HG03039 (cell line): ENCODE measurements around the gene SCLY.

Experiments
- ATAC-seq: cut with Tn5 transposase; IDR thresholded peaks from one replicate; pipeline ENCODE4 v1.9.1; 2021; ENCODE audit warnings: mild to moderate bottlenecking, moderate library complexity; ENCODE audit not compliant: unreplicated experiment

The SCLY gene

DNA sequence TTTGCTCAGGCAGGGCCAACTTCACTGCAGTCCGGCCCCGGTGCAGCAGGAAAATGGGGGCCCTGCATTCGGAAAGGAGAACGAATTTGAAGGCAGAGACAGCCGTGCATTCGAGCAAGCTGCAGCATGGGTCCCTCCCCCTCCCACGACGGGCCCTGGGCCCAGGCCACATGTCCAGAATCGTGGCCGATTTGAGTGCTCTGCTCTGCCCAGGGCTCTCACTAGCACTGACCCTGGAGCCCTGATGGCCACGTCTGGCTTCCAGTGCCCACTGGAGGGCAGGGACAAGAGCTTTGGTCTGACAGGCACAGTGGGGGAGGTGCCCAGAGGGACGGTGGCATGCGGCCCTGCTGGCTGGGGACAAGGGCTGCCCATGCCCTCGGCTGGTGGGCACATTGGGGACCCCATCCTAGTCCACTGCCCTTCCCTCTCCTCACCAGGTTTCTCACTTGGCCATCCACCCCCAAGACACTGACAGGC is 63.2 kb downstream of the SCLY start:
- no peak for ATAC-seq

DNA sequence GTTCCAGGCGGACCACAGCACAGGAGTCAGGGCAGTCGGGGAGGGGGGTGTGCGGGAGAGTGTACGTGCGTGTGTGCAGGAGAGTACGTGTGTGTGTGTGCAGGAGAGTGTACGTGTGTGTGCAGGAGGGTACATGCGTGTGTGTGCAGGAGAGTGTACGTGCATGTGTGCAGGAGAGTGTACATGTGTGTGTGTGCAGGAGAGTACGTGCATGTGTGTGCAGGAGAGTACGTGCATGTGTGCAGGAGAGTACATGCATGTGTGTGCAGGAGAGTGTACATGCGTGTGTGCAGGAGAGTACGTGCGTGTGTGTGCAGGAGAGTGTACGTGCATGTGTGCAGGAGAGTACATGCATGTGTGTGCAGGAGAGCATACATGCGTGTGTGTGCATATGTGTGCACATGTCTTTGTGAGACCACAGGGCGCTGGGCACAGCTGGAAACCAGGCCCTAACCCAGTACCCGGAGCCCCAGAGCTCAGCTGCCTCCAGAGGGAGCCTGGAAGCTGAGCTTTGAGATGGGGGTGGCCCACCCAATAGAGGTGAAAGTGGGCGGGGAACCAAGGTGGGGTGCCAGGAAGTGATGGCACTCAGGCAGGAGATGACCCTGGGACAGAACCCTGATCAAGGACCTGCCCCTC is 63.8 kb downstream of the SCLY start:
- ATAC-seq, result no peak

DNA sequence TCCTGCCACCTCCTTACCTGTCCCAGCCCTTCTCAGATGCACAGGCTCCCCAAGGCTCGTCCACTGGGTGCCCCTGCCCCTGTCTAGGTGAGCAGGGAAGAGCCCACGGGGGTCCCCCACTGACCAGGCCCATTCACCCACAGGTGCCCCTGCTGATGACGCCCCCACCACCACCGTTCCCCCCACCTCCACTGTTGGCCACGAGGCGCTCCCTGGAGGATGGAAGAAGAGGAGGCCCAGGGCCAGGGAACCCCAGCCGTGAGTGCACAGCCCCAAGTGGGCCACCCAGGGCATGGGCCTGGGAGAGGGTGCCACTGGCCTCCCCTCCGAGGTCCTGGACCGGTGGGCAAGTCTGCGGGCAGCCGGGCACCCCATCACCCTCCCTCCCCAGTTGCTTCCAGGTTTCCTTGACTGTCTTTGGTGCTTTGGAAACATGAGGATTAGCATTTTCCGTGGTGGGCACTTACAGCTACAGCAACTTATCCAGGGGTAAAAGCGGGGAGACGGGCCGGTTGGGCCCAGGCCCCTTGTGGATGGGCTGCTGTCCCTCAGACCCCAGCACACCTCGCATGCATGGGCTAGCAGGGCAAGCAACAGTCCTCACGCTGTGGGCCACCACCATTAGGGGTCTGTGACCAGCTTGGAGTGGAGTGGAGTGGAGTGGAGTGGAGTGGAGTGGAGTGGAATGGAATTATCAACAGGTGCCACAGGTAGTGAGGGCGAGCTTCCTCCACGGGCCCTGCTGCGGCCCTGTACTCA is 64.5 kb downstream of the SCLY start:
- ATAC-seq, result no peak

DNA sequence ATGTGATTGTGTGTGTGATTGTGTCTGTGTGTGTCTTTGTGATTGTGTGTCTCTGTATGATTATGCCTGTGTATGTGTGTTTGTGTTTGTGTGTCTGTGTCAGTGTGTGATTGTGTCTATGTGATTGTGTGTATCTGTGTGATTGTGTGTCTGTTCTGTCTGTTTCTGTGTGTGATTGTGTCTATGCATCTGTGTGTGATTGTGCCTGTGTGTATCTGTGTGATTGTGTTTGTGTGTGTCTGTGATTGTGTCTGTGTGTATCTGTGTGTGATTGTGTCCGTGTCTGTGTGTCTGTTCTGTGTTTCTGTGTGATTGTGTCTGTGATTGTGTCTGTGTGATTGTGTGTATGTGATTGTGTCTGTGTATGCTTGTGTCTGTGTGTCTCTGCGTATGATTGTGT is 65.5 kb downstream of the SCLY start:
- no peak for ATAC-seq

DNA sequence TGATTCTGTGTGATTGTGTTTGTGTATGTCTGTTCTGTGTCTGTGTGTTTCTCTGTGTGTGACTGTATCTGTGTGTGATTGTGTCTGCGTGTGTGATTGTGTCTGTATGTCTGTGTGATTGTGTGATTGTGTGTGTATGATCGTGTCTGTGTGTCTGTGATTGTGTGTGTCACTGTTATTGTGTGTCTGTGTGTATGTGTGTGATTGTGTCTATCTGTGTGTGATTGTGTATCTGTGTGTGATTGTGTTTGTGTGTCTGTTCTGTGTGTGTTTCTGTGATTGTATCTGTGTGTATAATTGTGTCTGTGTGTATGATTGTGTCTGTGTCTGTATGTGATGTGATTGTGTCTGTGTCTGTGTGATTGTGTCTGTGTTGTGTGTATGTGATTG is 66.0 kb downstream of the SCLY start:
- ATAC-seq, result no peak

DNA sequence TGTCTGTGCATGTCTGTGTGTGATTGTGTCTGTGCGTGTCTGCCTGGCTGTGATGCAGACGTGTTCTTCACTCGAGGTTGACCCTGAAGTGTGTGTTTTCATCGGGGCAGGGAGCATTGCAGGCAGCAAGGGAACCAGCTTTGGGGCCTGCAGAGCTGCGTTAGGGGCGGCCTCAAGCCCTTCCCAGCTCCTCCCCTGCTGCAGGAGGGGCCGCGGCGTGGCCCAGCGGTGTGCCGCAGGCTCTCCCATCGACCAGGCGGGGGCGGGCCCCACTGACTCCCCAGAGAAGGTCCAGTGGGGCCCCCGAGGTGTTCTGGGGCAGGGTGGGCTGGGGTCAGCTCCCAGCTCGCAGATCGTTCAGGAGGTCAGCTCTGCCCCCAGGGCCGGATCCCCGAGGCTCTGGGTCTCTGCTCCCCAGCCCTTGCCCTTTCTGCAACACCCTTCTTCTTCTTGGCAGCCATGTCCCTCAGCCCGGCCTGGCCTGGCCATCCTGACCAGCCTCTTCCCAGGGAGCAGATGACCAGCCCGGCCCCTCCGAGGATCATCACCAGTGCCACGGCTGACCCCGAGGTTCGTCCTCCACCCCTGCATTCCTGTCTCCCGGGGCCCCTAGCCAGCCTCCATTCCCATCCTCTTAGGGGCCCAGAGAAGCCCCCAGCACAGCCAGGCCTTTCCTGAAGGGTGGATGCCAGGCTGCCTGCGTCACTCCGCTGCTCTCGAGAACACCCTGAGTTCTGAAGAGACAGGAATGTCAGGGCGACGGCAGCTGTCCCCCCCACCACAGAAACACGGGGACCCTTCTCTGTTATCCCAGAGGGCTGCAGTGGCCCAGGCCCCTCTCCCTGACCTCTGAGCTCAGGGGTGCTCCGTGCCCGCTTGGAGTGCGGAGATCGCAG is 66.6 kb downstream of the SCLY start:
- no peak for ATAC-seq

DNA sequence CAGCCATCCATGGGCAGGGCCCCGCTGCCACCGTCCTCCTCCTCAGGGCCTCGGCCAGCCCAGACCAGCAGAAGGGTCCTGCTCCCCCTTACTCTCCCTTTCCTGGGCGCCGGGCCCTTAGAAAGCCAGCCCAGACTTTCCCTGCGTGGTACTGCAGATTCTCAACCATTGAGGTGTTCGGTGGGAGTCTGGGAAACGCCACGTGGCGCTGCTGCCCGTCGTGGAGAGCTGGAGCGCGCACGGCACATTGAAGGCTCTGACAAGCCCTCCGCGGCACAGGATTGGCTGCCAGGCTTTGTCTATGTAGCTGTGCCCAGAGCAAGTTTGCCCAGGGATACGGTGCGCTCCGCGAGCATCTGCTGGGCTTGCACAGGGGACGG is 67.2 kb downstream of the SCLY start:
- no peak for ATAC-seq

DNA sequence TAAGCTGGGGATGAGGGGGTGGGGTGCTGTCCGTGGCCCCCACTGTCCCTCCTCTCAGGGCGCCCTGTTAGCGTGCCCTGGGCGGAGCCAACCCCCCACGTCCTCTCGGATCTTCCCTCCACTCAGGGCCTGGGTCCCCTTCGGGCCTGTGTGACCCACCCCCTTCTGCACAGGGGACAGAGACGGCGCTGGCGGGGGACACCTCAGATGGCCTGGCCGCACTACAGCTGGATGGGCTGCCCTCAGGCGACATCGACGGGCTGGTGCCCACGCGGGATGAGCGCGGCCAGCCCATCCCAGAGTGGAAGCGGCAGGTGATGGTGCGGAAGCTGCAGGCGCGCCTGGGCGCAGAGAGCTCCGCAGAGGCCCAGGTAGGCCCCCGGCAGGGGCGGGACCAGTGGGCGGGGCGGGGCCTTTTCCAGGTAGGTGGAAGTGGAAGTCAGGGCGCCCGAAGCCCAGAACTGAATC is 67.8 kb downstream of the SCLY start:
- no peak for ATAC-seq

DNA sequence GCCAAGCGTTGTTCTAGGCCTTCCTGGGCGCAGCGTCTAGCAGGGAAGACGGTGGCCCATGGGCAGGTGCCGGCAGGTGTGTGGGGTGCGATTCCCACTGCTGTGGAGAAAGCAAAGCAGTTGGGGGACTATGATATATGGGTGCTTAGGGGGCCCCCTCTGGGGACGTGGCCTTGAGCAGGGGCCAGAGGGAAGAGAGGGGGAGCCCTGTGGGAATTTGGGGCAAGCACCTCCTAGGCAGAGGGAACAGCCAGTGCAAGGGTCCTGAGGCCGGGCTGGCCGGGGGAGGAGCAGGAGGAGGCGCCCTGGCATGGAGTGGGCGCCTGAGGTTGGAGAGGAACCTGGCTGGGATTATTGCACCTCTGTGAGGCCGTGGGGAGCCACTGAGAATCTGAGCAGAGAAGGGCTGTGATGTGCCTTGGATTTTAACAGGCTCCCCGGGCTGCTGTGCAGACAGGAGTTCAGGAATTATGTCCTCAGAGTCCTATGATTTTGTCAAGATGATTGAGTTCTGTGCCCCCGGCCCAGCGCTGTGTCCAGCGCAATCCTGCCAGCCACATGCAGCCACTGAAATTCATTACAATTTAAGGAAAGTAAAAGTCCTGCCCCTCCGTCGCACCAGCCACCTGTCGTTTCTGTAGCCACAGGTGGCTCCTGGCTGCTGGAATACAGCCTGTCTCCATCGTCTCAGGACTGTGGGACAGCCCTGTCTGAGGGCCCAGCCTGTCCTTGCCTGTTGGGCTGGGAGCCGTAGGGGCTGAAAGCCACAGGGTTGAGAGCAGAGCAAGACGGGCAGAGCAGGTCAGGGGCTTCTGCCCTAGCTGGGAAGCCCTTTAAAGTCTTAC is 68.6 kb downstream of the SCLY start:
- no peak for ATAC-seq

DNA sequence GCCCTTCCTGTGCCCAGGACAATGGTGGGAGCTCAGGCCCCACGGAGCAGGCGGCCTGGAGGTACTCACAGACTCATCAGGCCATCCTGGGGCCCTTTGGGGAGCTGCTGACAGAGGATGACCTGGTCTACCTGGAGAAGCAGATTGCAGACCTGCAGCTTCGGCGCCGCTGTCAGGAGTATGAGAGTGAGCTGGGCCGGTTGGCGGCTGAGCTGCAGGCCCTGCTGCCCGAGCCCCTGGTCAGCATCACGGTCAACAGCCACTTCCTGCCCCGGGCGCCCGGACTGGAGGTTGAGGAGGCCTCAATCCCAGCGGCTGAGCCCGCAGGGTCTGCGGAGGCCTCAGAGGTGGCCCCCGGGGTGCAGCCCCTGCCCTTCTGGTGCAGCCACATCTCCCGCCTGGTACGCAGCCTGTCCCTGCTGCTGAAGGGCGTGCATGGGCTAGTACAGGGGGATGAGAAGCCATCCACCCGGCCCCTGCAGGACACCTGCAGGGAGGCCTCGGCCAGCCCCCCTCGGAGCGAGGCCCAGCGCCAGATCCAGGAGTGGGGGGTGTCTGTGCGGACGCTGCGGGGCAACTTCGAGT is 69.4 kb downstream of the SCLY start:
- no peak for ATAC-seq

DNA sequence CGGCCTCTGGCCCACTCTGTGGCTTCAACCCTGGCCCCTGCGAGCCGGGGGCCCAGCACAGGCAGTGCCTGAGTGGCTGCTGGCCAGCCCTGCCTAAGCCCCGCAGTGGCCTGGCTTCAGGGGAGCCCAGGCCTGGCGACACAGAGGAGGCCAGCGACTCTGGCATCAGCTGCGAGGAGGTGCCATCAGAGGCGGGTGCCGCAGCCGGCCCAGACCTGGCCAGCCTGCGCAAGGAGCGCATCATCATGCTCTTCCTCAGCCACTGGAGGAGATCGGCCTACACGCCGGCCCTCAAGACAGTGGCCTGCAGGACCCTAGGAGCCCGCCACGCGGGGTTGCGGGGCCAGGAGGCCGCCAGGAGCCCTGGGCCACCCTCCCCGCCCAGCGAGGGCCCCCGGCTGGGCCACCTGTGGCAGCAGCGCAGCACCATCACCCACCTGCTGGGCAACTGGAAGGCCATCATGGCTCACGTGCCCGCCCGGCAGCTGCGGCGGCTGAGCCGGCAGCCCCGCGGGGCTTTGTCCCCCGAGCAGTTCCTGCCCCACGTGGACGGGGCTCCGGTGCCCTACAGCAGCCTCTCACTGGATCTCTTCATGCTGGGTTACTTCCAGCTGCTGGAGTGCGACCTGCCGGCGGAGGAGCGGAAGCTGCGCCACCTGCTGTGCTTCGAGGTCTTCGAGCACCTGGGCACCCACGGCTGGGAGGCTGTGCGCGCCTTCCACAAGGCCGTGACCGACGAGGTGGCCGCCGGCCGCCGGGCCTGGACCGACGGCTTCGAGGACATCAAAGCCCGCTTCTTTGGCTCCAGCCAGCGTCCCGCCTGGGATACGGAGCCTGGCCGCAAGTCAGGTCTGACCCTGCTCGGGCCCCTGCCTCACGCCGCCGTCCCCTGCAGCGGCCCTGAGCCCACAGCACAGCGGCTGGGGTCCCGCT is 70.2 kb downstream of the SCLY start:
- ATAC-seq, result no peak

DNA sequence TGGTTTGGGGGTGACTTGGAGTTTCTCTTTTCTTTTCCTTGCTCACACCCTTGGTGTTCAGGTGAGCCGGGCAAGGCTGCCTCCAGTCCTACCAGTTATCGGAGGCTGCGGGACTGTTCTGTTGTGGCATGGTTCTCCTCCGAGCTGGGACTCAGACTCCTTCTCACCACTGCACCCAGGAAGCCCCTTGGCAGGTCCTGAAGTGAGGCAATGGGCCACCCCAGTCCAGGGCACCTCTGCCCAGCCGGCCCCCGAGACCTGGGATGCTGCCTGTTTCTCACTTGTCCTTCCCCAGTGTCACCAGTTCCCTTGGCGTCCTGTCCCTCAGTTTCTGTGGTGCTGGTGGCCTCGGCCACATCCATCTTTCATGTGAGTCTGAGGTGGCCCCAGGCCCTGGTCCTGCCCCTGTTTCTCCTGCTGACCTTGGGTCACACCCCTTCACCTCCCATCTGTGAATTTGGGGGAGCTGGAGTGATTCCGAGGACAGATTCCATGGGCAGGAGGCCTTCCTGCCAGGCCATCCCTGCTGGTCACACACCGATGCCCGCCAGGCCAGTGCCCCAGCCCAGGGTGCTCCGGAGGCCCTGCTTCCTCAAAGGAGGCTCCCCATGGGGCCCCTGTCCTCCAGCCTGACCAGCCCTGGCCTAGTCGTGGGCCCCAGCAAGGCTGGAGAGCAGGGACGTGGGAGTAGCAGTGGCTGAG is 71.1 kb downstream of the SCLY start:
- no peak for ATAC-seq

DNA sequence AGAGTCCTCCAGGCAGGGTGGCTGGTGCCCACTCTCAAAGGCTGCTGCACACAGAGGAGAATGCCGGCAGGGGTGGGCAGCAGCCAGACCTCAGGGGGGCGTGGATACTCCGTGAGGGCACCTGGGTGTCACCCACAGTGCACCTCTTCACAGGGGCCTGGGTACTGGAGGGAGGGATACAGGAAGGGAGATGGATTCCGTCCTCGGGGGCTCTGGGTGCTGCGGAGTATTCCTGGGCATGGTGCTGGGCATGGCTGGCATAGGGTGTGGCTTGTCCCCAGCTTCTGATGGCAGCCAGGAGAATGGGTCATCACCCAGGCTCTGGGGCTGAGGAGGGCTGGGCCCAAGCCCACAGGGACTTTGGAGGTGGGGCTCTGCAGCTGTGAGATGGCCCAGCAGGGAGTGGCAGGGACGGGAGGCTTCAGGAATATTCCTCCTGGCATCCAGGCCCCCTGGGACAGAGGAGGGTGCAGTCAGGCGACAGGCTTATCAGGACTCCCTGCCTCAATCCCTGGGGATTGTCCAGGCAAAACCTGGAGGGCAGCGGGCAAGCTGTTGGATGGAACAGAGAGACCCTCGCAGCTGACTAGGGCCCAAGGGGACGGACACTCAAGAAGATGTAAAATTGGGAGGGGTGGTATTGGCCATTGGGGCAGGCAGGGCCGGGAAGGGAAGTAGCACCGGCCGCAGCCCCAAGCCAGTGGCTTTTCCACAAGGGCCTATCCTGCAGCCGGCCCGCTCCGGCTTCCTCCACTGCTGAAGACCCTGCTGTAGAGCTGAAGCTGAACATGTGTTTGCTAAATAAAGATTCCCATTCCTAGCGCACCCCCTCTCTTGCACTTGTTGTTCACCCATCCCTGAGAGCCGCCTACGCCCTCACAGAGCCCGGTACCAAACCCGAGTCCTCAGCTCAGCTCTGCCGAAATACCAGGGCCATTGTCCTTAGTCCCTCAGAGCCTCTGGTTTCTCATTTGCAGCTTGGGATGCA is 72.0 kb downstream of the SCLY start:
- no peak for ATAC-seq

DNA sequence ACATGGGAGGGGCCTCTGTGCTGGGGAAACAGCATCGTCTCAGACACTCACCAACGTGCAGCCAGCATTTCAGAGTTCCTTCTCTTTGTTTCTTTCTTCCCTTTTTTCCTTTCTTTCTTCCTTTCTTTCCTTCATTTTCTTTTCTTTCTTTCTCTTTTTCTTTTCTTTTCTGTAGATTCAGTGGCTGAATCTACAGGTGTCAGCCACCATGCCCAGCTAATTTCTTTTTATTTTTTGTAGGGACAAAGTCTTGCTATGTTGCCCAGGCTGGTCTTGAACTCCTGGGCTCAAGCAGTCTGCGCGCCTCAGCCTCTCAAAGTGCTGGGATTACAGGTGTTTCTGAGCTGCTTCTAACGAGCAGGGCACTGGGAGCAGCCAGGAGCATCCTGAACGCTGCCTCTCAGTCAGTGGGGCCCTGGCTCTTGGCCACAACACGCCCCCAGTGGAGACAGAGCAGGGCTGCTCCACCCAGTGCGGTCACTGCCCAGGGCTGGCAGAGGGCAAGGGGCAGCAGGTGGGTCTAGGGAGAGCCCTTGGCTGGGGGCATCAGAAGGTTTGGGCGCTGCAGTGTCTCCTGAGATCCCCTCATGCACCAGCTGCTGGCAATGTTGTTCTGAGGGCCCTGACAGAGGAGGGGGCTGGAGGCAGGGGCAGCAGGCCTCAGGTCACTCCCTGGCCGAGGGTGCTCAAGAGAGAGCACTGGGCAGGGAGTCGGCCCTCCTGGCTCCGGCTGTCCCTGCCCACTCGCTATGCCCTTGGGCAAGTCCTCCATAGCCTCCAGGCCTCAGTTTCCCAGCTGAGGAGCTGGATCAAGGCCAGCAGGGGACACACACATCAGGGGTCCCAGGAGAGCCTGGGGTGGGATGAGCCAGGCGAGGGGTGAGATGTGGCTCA is 72.9 kb downstream of the SCLY start:
- ATAC-seq, result no peak

DNA sequence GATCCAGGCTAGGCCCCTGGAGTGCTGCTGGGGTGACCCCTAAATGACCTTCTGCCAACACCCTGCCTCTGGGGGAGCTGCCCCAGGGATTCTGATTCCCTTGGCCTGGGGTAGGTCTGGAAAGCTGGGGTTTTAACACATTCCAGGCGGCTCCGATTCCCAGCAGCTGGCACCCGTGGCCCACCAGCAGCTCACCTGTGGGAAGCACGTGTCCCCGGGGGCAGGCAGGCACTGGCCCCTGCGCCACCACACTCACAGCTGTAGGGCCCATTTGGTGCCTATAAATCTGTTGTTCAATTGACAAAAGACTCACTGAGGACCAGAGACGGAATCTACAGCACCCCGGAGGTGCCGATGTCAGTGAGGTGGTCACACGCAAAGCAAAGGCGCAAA is 73.6 kb downstream of the SCLY start:
- no peak for ATAC-seq

DNA sequence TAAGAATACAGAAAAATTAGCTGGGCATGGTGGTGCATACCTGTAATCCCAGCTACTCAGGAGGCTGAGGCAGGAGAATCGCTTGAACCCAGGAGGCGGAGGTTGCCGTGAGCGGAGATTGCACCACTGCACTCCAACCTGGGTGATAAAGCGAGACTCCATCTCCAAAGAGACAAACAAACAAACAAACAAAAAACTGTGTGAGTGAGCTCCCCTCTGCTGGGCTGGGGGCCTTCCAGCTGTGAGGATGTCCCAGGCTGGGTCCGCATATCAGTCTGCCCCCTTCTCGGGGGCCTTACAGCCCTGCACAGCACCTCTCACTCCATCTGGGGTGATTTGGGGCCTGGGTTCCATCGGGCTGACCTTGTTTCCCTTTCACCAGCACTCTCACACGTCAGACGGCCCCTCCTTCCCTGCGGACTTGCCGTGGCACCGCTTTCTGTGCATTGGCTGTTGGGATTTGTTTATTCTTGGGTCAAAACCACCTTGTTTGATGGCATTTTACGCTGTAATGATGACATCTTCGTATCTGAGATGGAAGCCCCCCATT is 74.9 kb downstream of the SCLY start:
- no peak for ATAC-seq
